Thyroid gland (tissue), 4 donors: ENCODE measurements around the gene SLC30A3. TPM values are rescaled to one million over a fixed set of nuclear protein-coding genes. Genes with fewer than 3 reads are reported as not detected.
"Not testable (repeated sequence)": the region's sequence is repeated elsewhere in the genome, so short reads cannot be mapped to it uniquely, and the experiment has no call there.

Experiments
- DNase-seq, 2 donors: peaks; one replicate each; pipeline ENCODE4 v3.0.0-alpha.2; 2019
- H3K27ac ChIP-seq, 3 donors: fragments of 200-600 bp; sonication (generic); 1 replicate in 2 of 3; 2 replicates in 1 of 3; pipeline ENCODE4 v1.5.1; 2016 to 2019; ENCODE audit warnings: mild to moderate bottlenecking in 1 of 3, moderate library complexity in 1 of 3
- H3K27me3 ChIP-seq: fragments of 200-600 bp; sonication (generic); one replicate; pipeline ENCODE4 v1.5.1; 2019
- H3K36me3 ChIP-seq, 2 donors: fragments of 200-600 bp; sonication (generic); one replicate each; pipeline ENCODE4 v1.5.1; 2016 to 2019
- H3K4me1 ChIP-seq, 2 donors: fragments of 200-600 bp; sonication (generic); one replicate each; pipeline ENCODE4 v1.5.1; 2017 to 2019
- H3K4me3 ChIP-seq, 3 donors: fragments of 200-600 bp; sonication (generic); replicated peaks in 1 of 3; 1 replicate in 2 of 3; 2 replicates in 1 of 3; pipeline ENCODE4 v1.5.1; 2016; ENCODE audit warnings: mild to moderate bottlenecking in 1 of 3
- H3K9me3 ChIP-seq: fragments of 200-600 bp; sonication (generic); one replicate; pipeline ENCODE4 v1.5.1; 2017
- POLR2A ChIP-seq, 2 donors: fragments of 450-650 bp; IDR thresholded peaks; one replicate each; pipeline ENCODE4 v1.6.1; 2017; ENCODE audit warnings: antibody characterized with exemption in 2 of 2, mild to moderate bottlenecking in 2 of 2, moderate library complexity in 1 of 2
- WGBS, 2 donors: methylation state at CpG; one replicate each; pipeline ENCODE4 v1.1.5; 2017; 5-methylcytosine and 5-hydroxymethylcytosine counted together
- intact Hi-C: fragments of 100-400 bp; cut with DNase I; formaldehyde crosslinking; loops from one replicate; pipeline ENCODE4 v1.15.1; 2023
- total RNA-seq, 4 donors: library from RNA; depleted of rRNA; stranded (reverse); fragments of >200 nt; gene quantifications; one replicate each; pipeline ENCODE4 v1.2.3, GENCODE V29; 2016
- TF ChIP-seq, protein P1 (sequence below), 6 experiments: fragments of 200-600 bp in 3 of 6; fragments of 450-650 bp in 3 of 6; sonication (generic) in 3 of 6; IDR thresholded peaks; one replicate each; pipeline ENCODE4 v1.5.1; 2016 to 2019; ENCODE audit warnings: antibody characterized with exemption in 6 of 6, mild to moderate bottlenecking in 2 of 6, inconsistent platforms in 1 of 6, moderate library complexity in 1 of 6

Gene SLC30A3
- total RNA-seq, 4 donors from 2014 or later: 0.33 to 0.98 (median 0.80) TPM

DNA sequence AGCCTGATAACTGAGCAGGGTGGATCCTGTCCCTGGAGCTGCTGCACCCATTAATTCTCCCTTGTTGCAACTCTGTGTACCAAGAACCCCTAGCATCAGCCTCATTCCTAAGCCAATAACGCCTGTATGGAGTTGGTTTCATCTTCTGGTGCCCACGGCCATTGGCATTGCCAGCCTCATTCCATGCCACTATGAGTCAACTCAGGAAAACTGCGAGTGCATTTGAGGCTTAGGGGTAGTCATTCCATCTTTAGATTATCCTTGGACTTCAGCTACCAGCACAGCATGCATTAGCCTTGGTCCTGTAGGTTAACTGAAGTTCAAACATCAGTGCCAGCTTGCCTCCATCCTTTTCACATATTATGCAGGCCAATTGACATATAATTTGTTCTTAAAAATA lies 18.0 kb upstream of the SLC30A3 start:
- DNase-seq: no peak
- Histone ChIP-seq H3K4me1 (peaks cover 0 to 17% of the 10 kb centered on the region in 2 donors), H3K36me3 (no peaks in the 10 kb centered on the region), H3K27me3 (no peaks in the 10 kb centered on the region), H3K9me3 (no peaks in the 10 kb centered on the region), H3K4me3 (no peak overlapping the region), H3K27ac (no peak overlapping the region)
- WGBS, 2 donors: 87 to 89% methylated on average over 3 of the region's 3 CpGs
- intact Hi-C loops: loop anchor here (5.0 kb wide), 1 partner anchor 34 kb away; no protein-coding TSS in a partner anchor
- TF ChIP-seq POLR2A (IDR thresholded peaks at IDR 0.05): no peak
- TF ChIP-seq, protein P1, sequence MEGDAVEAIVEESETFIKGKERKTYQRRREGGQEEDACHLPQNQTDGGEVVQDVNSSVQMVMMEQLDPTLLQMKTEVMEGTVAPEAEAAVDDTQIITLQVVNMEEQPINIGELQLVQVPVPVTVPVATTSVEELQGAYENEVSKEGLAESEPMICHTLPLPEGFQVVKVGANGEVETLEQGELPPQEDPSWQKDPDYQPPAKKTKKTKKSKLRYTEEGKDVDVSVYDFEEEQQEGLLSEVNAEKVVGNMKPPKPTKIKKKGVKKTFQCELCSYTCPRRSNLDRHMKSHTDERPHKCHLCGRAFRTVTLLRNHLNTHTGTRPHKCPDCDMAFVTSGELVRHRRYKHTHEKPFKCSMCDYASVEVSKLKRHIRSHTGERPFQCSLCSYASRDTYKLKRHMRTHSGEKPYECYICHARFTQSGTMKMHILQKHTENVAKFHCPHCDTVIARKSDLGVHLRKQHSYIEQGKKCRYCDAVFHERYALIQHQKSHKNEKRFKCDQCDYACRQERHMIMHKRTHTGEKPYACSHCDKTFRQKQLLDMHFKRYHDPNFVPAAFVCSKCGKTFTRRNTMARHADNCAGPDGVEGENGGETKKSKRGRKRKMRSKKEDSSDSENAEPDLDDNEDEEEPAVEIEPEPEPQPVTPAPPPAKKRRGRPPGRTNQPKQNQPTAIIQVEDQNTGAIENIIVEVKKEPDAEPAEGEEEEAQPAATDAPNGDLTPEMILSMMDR (IDR thresholded peaks at IDR 0.05): no peak

DNA sequence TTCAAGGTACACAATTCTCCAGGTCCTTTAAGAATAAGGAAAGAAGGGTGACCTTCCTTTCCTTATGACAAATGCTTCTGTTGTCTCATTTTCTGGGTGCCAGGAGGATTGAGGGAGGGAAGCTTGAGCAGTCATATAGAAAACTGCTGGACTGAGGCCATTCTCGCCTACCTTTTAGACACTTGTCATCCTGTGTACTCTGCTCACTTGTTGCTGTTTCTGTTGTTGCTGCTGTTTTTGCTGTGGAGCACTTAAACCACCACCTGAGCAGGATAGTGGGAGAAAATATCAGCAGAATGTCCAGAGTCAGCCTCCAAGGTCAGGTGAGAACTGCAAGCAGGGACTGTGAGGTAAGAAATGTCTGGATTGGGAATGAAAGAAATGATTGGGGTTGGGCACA lies 15.2 kb upstream of the SLC30A3 start:
- Histone ChIP-seq H3K4me1 (peaks cover 0 to 12% of the 10 kb centered on the region in 2 donors), H3K36me3 (no peaks in the 10 kb centered on the region), H3K27ac (peak overlapping the region; percentile 24 to 70 (median 49)), H3K27me3 (no peaks in the 10 kb centered on the region), H3K9me3 (no peaks in the 10 kb centered on the region), H3K4me3 (no peak overlapping the region)
- no peak for TF ChIP-seq POLR2A (IDR thresholded peaks at IDR 0.05)
- TF ChIP-seq, protein P1 (IDR thresholded peaks at IDR 0.05): no peak
- intact Hi-C loops: loop anchor here (5.0 kb wide), 1 partner anchor 181 kb away; no protein-coding TSS in a partner anchor
- peak; percentile 71 to 78 for DNase-seq
- 17 to 32% methylated on average over 1 of the region's 1 CpG for WGBS, 2 donors

DNA sequence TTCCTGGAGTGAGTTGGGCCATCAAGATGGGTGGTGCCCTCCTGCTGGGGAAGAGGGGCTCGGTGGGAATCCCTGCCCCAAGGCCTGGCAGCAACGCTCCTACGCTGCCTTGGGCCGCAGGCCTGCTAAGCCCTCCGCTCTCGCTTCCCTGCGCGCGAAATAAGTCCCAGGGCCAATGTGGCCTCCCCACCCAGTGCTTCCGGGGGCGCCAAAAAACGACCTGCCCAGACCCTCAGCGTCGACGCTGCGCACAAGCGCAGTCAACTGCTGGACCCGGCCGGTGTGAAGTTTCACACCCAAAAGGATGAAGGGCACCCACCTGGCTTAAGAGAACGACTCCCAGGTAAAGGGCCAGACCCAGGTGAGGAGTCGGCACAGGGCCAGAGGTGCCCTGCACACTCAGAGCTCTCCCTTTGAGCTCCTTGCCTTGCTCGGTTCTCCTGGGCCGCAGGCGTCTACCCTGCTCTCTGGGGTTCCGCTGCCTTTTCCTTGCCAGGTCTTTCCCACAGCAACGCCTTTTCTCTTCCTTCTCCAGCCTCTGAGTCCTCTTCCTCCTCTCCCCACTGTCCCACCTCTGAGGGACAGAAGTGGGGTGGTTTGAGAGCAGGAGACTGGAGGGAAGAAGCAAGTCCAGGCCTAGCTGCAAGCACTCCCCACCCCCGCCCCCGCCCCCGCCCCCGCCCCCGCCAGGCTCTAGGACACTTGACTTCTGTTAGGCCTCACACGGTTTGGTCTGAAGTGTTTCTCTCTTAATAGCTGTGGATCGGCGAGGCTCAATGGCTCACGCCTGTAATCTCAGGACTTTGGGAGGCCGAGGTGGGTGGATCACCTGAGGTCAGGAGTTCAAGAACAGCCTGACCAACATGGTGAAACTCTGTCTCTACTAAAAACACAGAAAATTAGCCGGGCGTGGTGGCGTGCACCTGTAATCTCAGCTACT lies 12.6 kb upstream of the SLC30A3 start, which contains the start of gene DNAJC5G:
TSS of gene DNAJC5G (plus strand) at position 223 of the 940 bp plus-strand sequence. CDS start 1,296 bp downstream, outside the sequence.
- WGBS, 2 donors: 71 to 73% methylated on average over 34 to 39 of the region's 39 CpGs
- intact Hi-C loops: loop anchor here (5.0 kb wide), 1 partner anchor 178 kb away; no protein-coding TSS in a partner anchor

DNA sequence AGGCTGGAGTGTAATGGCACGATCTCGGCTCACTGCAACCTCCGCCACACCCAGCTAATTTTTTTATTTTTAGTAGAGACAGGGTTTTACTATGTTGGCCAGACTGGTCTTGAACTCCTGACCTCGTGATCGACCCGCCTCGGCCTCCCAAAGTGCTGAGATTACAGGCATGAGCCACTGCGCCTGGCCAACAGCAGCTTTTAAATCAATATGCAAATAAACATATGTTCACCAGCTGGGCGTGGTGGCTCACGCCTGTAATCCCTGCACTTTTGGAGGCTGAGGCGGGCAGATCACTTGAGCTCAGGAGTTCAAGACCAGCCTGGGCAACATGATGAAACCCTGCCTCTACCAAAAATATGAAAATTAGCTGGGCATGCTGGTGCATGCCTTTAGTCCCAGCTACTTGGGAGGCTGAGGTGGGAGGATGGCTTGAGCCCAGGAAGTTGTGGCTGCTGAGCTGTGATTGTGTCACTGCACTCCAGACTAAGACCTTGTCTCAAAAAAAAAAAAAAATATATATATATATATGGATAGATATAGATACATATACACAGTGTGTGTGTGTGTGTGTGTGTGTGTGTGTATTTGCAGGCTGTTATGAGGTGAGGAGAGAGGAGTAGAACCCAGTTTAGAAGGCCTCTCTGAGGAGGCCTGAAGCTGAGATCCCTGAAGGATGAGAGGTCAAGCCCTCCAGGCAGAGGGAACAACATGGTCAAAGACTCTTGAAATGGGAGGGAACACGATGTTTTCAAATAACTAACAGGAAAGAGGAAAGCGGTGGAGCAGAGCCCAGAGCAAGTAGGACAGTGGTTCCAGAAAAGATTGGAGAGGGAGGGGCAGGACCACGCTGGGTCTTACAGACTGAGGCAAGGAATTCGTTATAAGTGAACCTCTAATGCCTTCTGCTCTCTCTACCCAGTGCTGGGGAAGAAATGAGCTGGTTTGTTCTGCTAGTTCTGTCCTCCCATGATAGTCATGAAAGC lies 10.0 kb upstream of the SLC30A3 start:
- H3K27ac ChIP-seq, H3K9me3 ChIP-seq, H3K4me3 ChIP-seq, H3K4me1 ChIP-seq, H3K36me3 ChIP-seq, H3K27me3 ChIP-seq, intact Hi-C loops: not testable (repeated sequence)
- WGBS, 2 donors: 85 to 86% methylated on average over 15 of the region's 15 CpGs
- peak in 1 of 2 donors; percentile 41 for DNase-seq

More for the DNA sequence above, 12.6 kb upstream of the SLC30A3 start, which contains the start of gene DNAJC5G:
- TF ChIP-seq POLR2A (IDR thresholded peaks at IDR 0.05): no peak
- TF ChIP-seq, protein P1 (IDR thresholded peaks at IDR 0.05): no peak
- no peak within 1 kb of the TSS for H3K27ac ChIP-seq
- peaks cover 0 to 8% of the 10 kb centered on the region in 2 donors for H3K4me1 ChIP-seq
- no peak within 1 kb of the TSS for H3K4me3 ChIP-seq
- no peaks in the 10 kb centered on the region for H3K27me3 ChIP-seq
- no peaks in the 10 kb centered on the region for H3K9me3 ChIP-seq
- no peaks in the 10 kb centered on the region for H3K36me3 ChIP-seq
- DNase-seq: peak in 1 of 2 donors; percentile 46
